ENCODE data around the gene RTCA. TPM values are rescaled to one million over a fixed set of nuclear protein-coding genes. Genes with fewer than 3 reads are reported as not detected.

Gene RTCA
- polyA plus RNA-seq, 1 donor: 47.8 TPM

- 86% methylated on average over 1 of the region's 2 CpGs for WGBS (ENCODE audit: insufficient coverage, low lambda C conversion rate)
- Histone ChIP-seq H3K36me3 (ENCODE audit: control insufficient read depth, insufficient read depth, low read length) (no peaks in the 10 kb centered on the region), H3K27me3 (ENCODE audit: control insufficient read depth, insufficient read depth, low read length) (no peaks in the 10 kb centered on the region), H3K4me3 (ENCODE audit: low read length) (no peak overlapping the region), H3K9me3 (ENCODE audit: control insufficient read depth, low read depth, low read length) (no peaks in the 10 kb centered on the region), H3K4me1 (ENCODE audit: control insufficient read depth, insufficient read depth, low read length) (no peaks in the 10 kb centered on the region), H3K27ac (ENCODE audit: low read length) (no peak overlapping the region)
- DNase-seq: no peak
Measured at GRCh38 chr1:100304227-100304626, 38.2 kb downstream of the RTCA start.

- Histone ChIP-seq H3K4me3 (ENCODE audit: low read length) (no peak overlapping the region), H3K9me3 (ENCODE audit: control insufficient read depth, low read depth, low read length) (no peaks in the 10 kb centered on the region), H3K27me3 (ENCODE audit: control insufficient read depth, insufficient read depth, low read length) (no peaks in the 10 kb centered on the region), H3K36me3 (ENCODE audit: control insufficient read depth, insufficient read depth, low read length) (no peaks in the 10 kb centered on the region), H3K4me1 (ENCODE audit: control insufficient read depth, insufficient read depth, low read length) (no peaks in the 10 kb centered on the region), H3K27ac (ENCODE audit: low read length) (no peak overlapping the region)
- 71% methylated on average over 2 of the region's 3 CpGs for WGBS (ENCODE audit: insufficient coverage, low lambda C conversion rate)
- no peak for DNase-seq
Measured at GRCh38 chr1:100304921-100305320, 38.9 kb downstream of the RTCA start.

- DNase-seq: no peak
- Histone ChIP-seq H3K4me1 (ENCODE audit: control insufficient read depth, insufficient read depth, low read length) (no peaks in the 10 kb centered on the region), H3K36me3 (ENCODE audit: control insufficient read depth, insufficient read depth, low read length) (no peaks in the 10 kb centered on the region), H3K27me3 (ENCODE audit: control insufficient read depth, insufficient read depth, low read length) (no peaks in the 10 kb centered on the region), H3K4me3 (ENCODE audit: low read length) (no peak overlapping the region), H3K27ac (ENCODE audit: low read length) (no peak overlapping the region), H3K9me3 (ENCODE audit: control insufficient read depth, low read depth, low read length) (no peaks in the 10 kb centered on the region)
- no CpG with 5 or more reads among the region's 3 CpGs for WGBS (ENCODE audit: insufficient coverage, low lambda C conversion rate)
Measured at GRCh38 chr1:100305954-100306353, 39.9 kb downstream of the RTCA start.

GRCh38 chr1:100306735-100307313 is 40.8 kb downstream of the RTCA start:
- H3K4me3 ChIP-seq (ENCODE audit: low read length): no peak overlapping the region
- no peak for DNase-seq
- H3K27ac ChIP-seq (ENCODE audit: low read length): no peak overlapping the region
- H3K27me3 ChIP-seq (ENCODE audit: control insufficient read depth, insufficient read depth, low read length): no peaks in the 10 kb centered on the region
- H3K4me1 ChIP-seq (ENCODE audit: control insufficient read depth, insufficient read depth, low read length): no peaks in the 10 kb centered on the region
- WGBS (ENCODE audit: insufficient coverage, low lambda C conversion rate): no CpG with 5 or more reads among the region's 2 CpGs
- H3K9me3 ChIP-seq (ENCODE audit: control insufficient read depth, low read depth, low read length): no peaks in the 10 kb centered on the region
- H3K36me3 ChIP-seq (ENCODE audit: control insufficient read depth, insufficient read depth, low read length): no peaks in the 10 kb centered on the region

GRCh38 chr1:100308777-100309176 is 42.8 kb downstream of the RTCA start:
- no peaks in the 10 kb centered on the region for H3K9me3 ChIP-seq (ENCODE audit: control insufficient read depth, low read depth, low read length)
- H3K4me3 ChIP-seq (ENCODE audit: low read length): no peak overlapping the region
- no peaks in the 10 kb centered on the region for H3K27me3 ChIP-seq (ENCODE audit: control insufficient read depth, insufficient read depth, low read length)
- no peaks in the 10 kb centered on the region for H3K36me3 ChIP-seq (ENCODE audit: control insufficient read depth, insufficient read depth, low read length)
- no peak for DNase-seq
- H3K27ac ChIP-seq (ENCODE audit: low read length): no peak overlapping the region
- 90% methylated on average over 2 of the region's 2 CpGs for WGBS (ENCODE audit: insufficient coverage, low lambda C conversion rate)
- no peaks in the 10 kb centered on the region for H3K4me1 ChIP-seq (ENCODE audit: control insufficient read depth, insufficient read depth, low read length)

GRCh38 chr1:100309863-100310262 is 43.8 kb downstream of the RTCA start:
- H3K27ac ChIP-seq (ENCODE audit: low read length): no peak overlapping the region
- H3K9me3 ChIP-seq (ENCODE audit: control insufficient read depth, low read depth, low read length): no peaks in the 10 kb centered on the region
- no peaks in the 10 kb centered on the region for H3K36me3 ChIP-seq (ENCODE audit: control insufficient read depth, insufficient read depth, low read length)
- no peaks in the 10 kb centered on the region for H3K27me3 ChIP-seq (ENCODE audit: control insufficient read depth, insufficient read depth, low read length)
- no peaks in the 10 kb centered on the region for H3K4me1 ChIP-seq (ENCODE audit: control insufficient read depth, insufficient read depth, low read length)
- H3K4me3 ChIP-seq (ENCODE audit: low read length): no peak overlapping the region
- no peak for DNase-seq

- Histone ChIP-seq H3K27ac (ENCODE audit: low read length) (no peak overlapping the region), H3K9me3 (ENCODE audit: control insufficient read depth, low read depth, low read length) (peaks cover 10% of the 10 kb centered on the region), H3K27me3 (ENCODE audit: control insufficient read depth, insufficient read depth, low read length) (no peaks in the 10 kb centered on the region), H3K4me1 (ENCODE audit: control insufficient read depth, insufficient read depth, low read length) (no peaks in the 10 kb centered on the region), H3K36me3 (ENCODE audit: control insufficient read depth, insufficient read depth, low read length) (no peaks in the 10 kb centered on the region), H3K4me3 (ENCODE audit: low read length) (no peak overlapping the region)
- no peak for DNase-seq
- 53% methylated on average over 2 of the region's 4 CpGs for WGBS (ENCODE audit: insufficient coverage, low lambda C conversion rate)
Measured at GRCh38 chr1:100313382-100313781, 47.4 kb downstream of the RTCA start.

- Histone ChIP-seq H3K9me3 (ENCODE audit: control insufficient read depth, low read depth, low read length) (peaks cover 22% of the 10 kb centered on the region), H3K27me3 (ENCODE audit: control insufficient read depth, insufficient read depth, low read length) (no peaks in the 10 kb centered on the region), H3K27ac (ENCODE audit: low read length) (no peak overlapping the region), H3K4me1 (ENCODE audit: control insufficient read depth, insufficient read depth, low read length) (peaks cover 17% of the 10 kb centered on the region), H3K36me3 (ENCODE audit: control insufficient read depth, insufficient read depth, low read length) (no peaks in the 10 kb centered on the region), H3K4me3 (ENCODE audit: low read length) (no peak overlapping the region)
- no peak for DNase-seq
Measured at GRCh38 chr1:100316622-100317021, 50.6 kb downstream of the RTCA start.

GRCh38 chr1:100320311-100321099 is 54.5 kb downstream of the RTCA start:
- no peaks in the 10 kb centered on the region for H3K36me3 ChIP-seq (ENCODE audit: control insufficient read depth, insufficient read depth, low read length)
- H3K27me3 ChIP-seq (ENCODE audit: control insufficient read depth, insufficient read depth, low read length): no peaks in the 10 kb centered on the region
- H3K9me3 ChIP-seq (ENCODE audit: control insufficient read depth, low read depth, low read length): peaks cover 22% of the 10 kb centered on the region
- peak overlapping the region; percentile 83 for H3K27ac ChIP-seq (ENCODE audit: low read length)
- whole genome bisulfite sequencing (ENCODE audit: insufficient coverage, low lambda C conversion rate): no CpG with 5 or more reads among the region's 2 CpGs
- DNase-seq: peak; percentile 79 to 84
- H3K4me1 ChIP-seq (ENCODE audit: control insufficient read depth, insufficient read depth, low read length): peaks cover 24% of the 10 kb centered on the region
- H3K4me3 ChIP-seq (ENCODE audit: low read length): no peak overlapping the region

- H3K9me3 ChIP-seq (ENCODE audit: control insufficient read depth, low read depth, low read length): peaks cover 20% of the 10 kb centered on the region
- no CpG with 5 or more reads among the region's 7 CpGs for WGBS (ENCODE audit: insufficient coverage, low lambda C conversion rate)
- H3K36me3 ChIP-seq (ENCODE audit: control insufficient read depth, insufficient read depth, low read length): no peaks in the 10 kb centered on the region
- H3K4me1 ChIP-seq (ENCODE audit: control insufficient read depth, insufficient read depth, low read length): peaks cover 24% of the 10 kb centered on the region
- H3K27ac ChIP-seq (ENCODE audit: low read length): peak overlapping the region; percentile 83
- no peaks in the 10 kb centered on the region for H3K27me3 ChIP-seq (ENCODE audit: control insufficient read depth, insufficient read depth, low read length)
- no peak overlapping the region for H3K4me3 ChIP-seq (ENCODE audit: low read length)
- no peak for DNase-seq
Measured at GRCh38 chr1:100321100-100321493, 55.1 kb downstream of the RTCA start.

- no peaks in the 10 kb centered on the region for H3K27me3 ChIP-seq (ENCODE audit: control insufficient read depth, insufficient read depth, low read length)
- H3K27ac ChIP-seq (ENCODE audit: low read length): peak overlapping the region; percentile 83
- H3K4me3 ChIP-seq (ENCODE audit: low read length): no peak overlapping the region
- H3K9me3 ChIP-seq (ENCODE audit: control insufficient read depth, low read depth, low read length): peaks cover 18% of the 10 kb centered on the region
- DNase-seq: peak; percentile 22 to 63
- no CpG with 5 or more reads among the region's 8 CpGs for WGBS (ENCODE audit: insufficient coverage, low lambda C conversion rate)
- H3K36me3 ChIP-seq (ENCODE audit: control insufficient read depth, insufficient read depth, low read length): no peaks in the 10 kb centered on the region
- peaks cover 24% of the 10 kb centered on the region for H3K4me1 ChIP-seq (ENCODE audit: control insufficient read depth, insufficient read depth, low read length)
Measured at GRCh38 chr1:100321506-100321905, 55.5 kb downstream of the RTCA start.

Measured in large intestine (tissue), 3 donors.